Measurements from ENCODE around the gene PKNOX2. TPM values are rescaled to one million over a fixed set of nuclear protein-coding genes. Genes with fewer than 3 reads are reported as not detected.
A peak's percentile ranks its signal among the peaks of the same experiment; 100 is the strongest.

The PKNOX2 gene
- total and polyA plus RNA-seq, 4 experiments from 2014 or later, result not detected

DNA sequence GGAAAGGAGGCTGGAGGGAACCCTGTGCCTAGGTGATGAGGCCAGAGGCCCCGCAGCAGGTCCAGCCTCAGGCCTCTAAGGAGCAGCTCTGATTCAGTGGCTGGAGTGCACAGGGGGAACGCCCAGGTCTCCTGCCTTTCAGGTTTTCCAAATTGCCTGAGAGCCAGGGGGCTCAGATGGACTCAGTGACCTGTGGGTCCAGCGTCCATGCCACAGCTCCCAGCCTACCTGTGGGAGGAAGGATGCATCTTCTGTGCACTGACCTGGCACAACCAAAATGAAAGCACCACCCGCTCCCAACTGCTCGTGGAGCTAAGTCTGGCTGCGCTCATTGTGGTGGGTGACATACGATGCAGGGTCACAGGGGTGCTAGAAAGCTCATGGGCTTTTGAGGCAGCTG is 248.7 kb downstream of the PKNOX2 start:
- no peaks in the 10 kb centered on the region for H3K4me1 ChIP-seq (ENCODE audit: insufficient read depth, low read length)
- intact Hi-C loops (cut with micrococcal nuclease), result no loop called here
- H3K27me3 ChIP-seq (ENCODE audit: insufficient read depth, low read length), result no peaks in the 10 kb centered on the region
- CTCF ChIA-PET (ENCODE audit: partially characterized antibody), result interaction anchor here (0.9 to 3.7 kb wide), 2 partner anchors 9 to 17 kb away, joined by 3 to 19 read pairs; no protein-coding TSS in a partner anchor
- Mint-ChIP-seq H3K27ac (no peak overlapping the region), H3K27me3 (peaks cover 7 to 11% of the 10 kb centered on the region in 2 donors), H3K4me1 (no peaks in the 10 kb centered on the region), H3K36me3 (no peaks in the 10 kb centered on the region), H3K4me3 (no peak overlapping the region), H3K9me3 (no peaks in the 10 kb centered on the region)
- POLR2A ChIA-PET (ENCODE audit: partially characterized antibody), result no interaction called here
- no peak overlapping the region for H3K27ac ChIP-seq (ENCODE audit: low read depth, low read length)
- no peaks in the 10 kb centered on the region for H3K36me3 ChIP-seq (ENCODE audit: insufficient read depth, low read length)
- H3K4me3 ChIP-seq (ENCODE audit: low read length in 2 of 2), result no peak overlapping the region
- no peaks in the 10 kb centered on the region for H3K9me3 ChIP-seq (ENCODE audit: control insufficient read depth in 1 of 2, low read length in 2 of 2)
- DNase-seq, result no peak

DNA sequence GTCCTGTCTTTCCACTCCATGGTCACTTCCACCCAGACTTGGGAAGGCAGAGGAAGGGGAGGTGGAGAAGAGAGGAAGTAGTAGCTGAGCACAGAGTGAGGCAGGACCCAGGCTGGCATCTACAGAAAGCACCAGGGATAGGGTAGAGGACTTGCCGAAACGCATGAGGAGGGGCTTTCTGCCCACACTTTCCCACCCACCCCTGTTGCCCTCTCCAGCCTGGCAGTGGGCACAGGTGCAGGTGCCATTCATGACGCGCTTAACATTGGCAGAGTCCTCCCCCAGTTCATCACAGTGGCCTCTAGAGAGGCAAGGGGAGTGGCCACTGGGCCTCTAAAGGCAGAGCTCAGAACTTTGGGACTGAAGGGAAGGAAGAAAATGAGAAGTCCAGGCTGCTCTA is 249.6 kb downstream of the PKNOX2 start:
- intact Hi-C loops (cut with micrococcal nuclease), result no loop called here
- Mint-ChIP-seq H3K27ac (no peak overlapping the region), H3K4me1 (no peaks in the 10 kb centered on the region), H3K27me3 (peaks cover 5 to 11% of the 10 kb centered on the region in 2 donors), H3K4me3 (no peak overlapping the region), H3K36me3 (no peaks in the 10 kb centered on the region), H3K9me3 (no peaks in the 10 kb centered on the region)
- H3K9me3 ChIP-seq (ENCODE audit: control insufficient read depth in 1 of 2, low read length in 2 of 2), result no peaks in the 10 kb centered on the region
- ChIA-PET CTCF (ENCODE audit: partially characterized antibody) (interaction anchor here (0.9 to 3.7 kb wide), 4 partner anchors 9 to 16 kb away, joined by 3 to 19 read pairs (median 5); no protein-coding TSS in a partner anchor), POLR2A (ENCODE audit: partially characterized antibody) (no interaction called here)
- H3K27me3 ChIP-seq (ENCODE audit: insufficient read depth, low read length), result no peaks in the 10 kb centered on the region
- no peaks in the 10 kb centered on the region for H3K4me1 ChIP-seq (ENCODE audit: insufficient read depth, low read length)
- no peak overlapping the region for H3K4me3 ChIP-seq (ENCODE audit: low read length in 2 of 2)
- H3K27ac ChIP-seq (ENCODE audit: low read depth, low read length), result no peak overlapping the region
- H3K36me3 ChIP-seq (ENCODE audit: insufficient read depth, low read length), result no peaks in the 10 kb centered on the region
- DNase-seq, result no peak

DNA sequence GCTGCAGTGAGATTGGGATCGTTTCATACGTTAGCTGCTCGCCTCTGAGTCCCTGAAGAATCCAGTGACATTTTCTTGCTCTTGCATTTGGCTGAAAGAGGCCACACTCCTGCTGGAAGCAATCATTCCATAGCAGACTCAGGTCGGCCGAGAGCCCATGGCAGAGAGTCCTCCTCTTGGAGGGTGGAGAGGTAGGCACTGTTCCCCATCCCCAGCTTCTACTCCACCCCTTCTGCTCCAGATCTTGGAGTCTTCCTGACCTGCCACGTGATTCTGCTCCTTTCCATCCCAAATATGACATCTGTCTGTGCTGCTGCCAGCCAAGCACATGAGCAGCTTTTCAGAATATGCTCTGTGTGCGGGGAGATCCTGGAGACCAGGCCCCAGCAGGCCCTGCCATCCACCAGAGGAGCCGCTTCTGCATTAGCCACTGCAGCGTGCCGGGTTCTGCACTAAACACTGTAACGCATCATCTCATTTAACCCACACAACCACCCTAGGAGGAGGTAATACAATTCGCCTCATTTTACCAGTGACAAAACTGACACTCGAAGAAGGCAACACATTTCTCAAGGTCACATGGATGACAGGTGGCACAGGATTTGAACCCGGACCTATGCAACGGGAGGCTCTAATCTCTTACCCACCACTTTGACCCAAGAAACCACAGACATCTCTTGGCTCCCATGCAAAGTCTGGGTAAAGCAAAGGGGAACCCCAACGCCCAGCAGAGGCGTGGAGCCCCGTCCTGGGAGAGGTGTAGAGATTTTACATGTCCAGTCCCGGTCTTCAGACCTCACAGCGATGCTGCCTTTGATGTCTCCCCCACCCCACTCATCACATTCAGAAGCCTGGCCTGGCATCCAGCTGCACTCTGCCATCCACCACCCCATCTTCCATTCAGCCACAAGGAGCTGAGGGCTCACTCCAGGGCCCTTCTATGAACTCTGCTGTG is 252.7 kb downstream of the PKNOX2 start:
- Mint-ChIP-seq H3K4me1 (no peaks in the 10 kb centered on the region), H3K4me3 (no peak overlapping the region), H3K9me3 (no peaks in the 10 kb centered on the region), H3K27me3 (peaks cover 2 to 3% of the 10 kb centered on the region in 2 donors), H3K27ac (peak overlapping the region in 1 of 7 donors; percentile 48), H3K36me3 (no peaks in the 10 kb centered on the region)
- no peaks in the 10 kb centered on the region for H3K9me3 ChIP-seq (ENCODE audit: control insufficient read depth in 1 of 2, low read length in 2 of 2)
- H3K4me3 ChIP-seq (ENCODE audit: low read length in 2 of 2), result no peak overlapping the region
- H3K27ac ChIP-seq (ENCODE audit: low read depth, low read length), result no peak overlapping the region
- no peaks in the 10 kb centered on the region for H3K27me3 ChIP-seq (ENCODE audit: insufficient read depth, low read length)
- H3K36me3 ChIP-seq (ENCODE audit: insufficient read depth, low read length), result no peaks in the 10 kb centered on the region
- ChIA-PET CTCF (ENCODE audit: partially characterized antibody) (interaction anchor here (1.3 to 1.4 kb wide), 2 partner anchors 10 to 23 kb away, joined by 3 read pairs; no protein-coding TSS in a partner anchor), POLR2A (ENCODE audit: partially characterized antibody) (no interaction called here)
- DNase-seq, result no peak
- H3K4me1 ChIP-seq (ENCODE audit: insufficient read depth, low read length), result no peaks in the 10 kb centered on the region
- intact Hi-C loops (cut with micrococcal nuclease), result no loop called here

DNA sequence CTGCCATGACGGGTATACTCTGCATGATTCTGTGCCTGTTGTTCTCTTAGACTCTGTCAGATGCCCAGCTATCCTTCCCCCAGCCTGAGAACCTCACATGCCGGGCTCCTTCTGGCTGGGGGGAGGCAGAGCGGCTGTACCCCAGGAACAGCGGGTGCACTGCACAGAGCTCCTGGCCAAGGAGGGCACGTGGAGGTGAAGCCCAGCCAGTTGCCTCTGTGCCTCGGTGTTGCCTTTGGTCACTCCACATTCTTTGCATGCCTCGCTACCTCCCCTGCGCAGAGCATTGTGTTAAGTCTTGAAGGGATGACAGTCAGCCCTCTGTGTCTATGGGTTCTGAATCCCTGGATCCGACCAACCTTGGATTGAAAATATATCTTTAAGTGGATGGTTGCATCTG is 253.8 kb downstream of the PKNOX2 start:
- intact Hi-C loops (cut with micrococcal nuclease), result no loop called here
- Histone ChIP-seq H3K9me3 (ENCODE audit: control insufficient read depth in 1 of 2, low read length in 2 of 2) (no peaks in the 10 kb centered on the region), H3K27me3 (ENCODE audit: insufficient read depth, low read length) (no peaks in the 10 kb centered on the region), H3K36me3 (ENCODE audit: insufficient read depth, low read length) (no peaks in the 10 kb centered on the region), H3K4me3 (ENCODE audit: low read length in 2 of 2) (no peak overlapping the region), H3K4me1 (ENCODE audit: insufficient read depth, low read length) (no peaks in the 10 kb centered on the region), H3K27ac (ENCODE audit: low read depth, low read length) (no peak overlapping the region)
- H3K4me3 Mint-ChIP-seq, result no peak overlapping the region
- no peaks in the 10 kb centered on the region for H3K9me3 Mint-ChIP-seq
- peaks cover 0 to 3% (median under 1%) of the 10 kb centered on the region in 4 donors for H3K4me1 Mint-ChIP-seq
- ChIA-PET POLR2A (ENCODE audit: partially characterized antibody) (no interaction called here), CTCF (ENCODE audit: partially characterized antibody) (interaction anchor here (1.3 to 1.4 kb wide), 2 partner anchors 9 to 22 kb away, joined by 3 read pairs; no protein-coding TSS in a partner anchor)
- H3K36me3 Mint-ChIP-seq, result no peaks in the 10 kb centered on the region
- H3K27ac Mint-ChIP-seq, result no peak overlapping the region
- peaks cover 2 to 3% of the 10 kb centered on the region in 2 donors for H3K27me3 Mint-ChIP-seq
- no peak for DNase-seq

DNA sequence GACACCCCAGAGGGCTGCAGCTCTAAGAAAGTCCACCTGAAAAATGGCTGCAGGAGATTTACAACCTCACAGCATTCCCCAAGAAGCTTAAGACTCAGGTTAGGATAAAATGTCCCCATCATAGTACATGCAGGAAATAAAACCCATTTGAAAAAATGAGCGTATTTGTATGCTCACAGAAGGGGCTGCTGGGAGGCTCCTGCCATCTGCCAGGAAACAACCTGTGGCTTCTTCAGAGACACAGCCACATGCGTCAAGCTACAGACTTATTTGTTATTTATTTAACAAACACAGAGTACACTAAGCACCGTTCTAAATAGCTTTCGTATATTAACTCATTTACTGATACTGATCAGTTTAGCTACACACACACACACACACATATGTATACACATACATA is 258.1 kb downstream of the PKNOX2 start:
- H3K27me3 ChIP-seq (ENCODE audit: insufficient read depth, low read length), result no peaks in the 10 kb centered on the region
- Mint-ChIP-seq H3K4me3 (no peak overlapping the region), H3K36me3 (no peaks in the 10 kb centered on the region), H3K9me3 (no peaks in the 10 kb centered on the region), H3K27ac (no peak overlapping the region), H3K4me1 (peaks cover 0 to 4% (median under 1%) of the 10 kb centered on the region in 4 donors), H3K27me3 (peaks cover 6 to 9% of the 10 kb centered on the region in 2 donors)
- no peaks in the 10 kb centered on the region for H3K36me3 ChIP-seq (ENCODE audit: insufficient read depth, low read length)
- intact Hi-C loops (cut with micrococcal nuclease), result no loop called here
- CTCF ChIA-PET (ENCODE audit: partially characterized antibody), result interaction anchor here (0.9 to 1.7 kb wide), 5 partner anchors 8 to 30 kb away, joined by 3 to 6 read pairs (median 3); no protein-coding TSS in a partner anchor
- no peak overlapping the region for H3K4me3 ChIP-seq (ENCODE audit: low read length in 2 of 2)
- H3K27ac ChIP-seq (ENCODE audit: low read depth, low read length), result no peak overlapping the region
- H3K4me1 ChIP-seq (ENCODE audit: insufficient read depth, low read length), result no peaks in the 10 kb centered on the region
- no peaks in the 10 kb centered on the region for H3K9me3 ChIP-seq (ENCODE audit: control insufficient read depth in 1 of 2, low read length in 2 of 2)
- POLR2A ChIA-PET (ENCODE audit: partially characterized antibody), result no interaction called here
- DNase-seq, result no peak

DNA sequence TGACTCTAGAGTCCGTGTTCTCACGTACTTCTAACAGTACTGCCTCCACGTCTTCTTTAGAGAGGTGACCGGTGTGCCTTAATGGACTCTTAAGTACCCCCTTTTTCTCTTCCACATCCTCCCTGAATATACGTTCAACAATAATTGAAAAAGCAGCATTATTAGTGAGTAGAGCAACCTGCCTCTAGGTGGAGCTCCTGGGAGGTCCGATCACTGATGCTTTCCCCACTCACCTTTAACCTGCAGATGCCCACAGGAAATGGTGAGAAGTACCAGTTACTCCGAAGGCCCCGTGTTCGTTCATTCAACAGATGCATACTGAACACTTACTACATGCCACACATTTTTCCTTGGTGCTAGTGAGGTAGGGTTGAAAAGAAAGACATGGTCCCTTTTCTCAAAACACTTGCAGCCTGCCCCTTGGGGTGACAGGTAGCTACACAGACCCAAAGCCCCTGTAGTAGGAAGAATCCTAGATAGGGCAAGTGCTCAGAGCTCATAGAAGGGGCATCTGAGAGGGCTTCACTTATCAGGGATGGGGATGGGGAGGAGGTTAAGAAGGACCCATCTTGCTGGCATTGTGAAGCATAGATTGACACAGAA is 258.8 kb downstream of the PKNOX2 start:
- CTCF ChIA-PET (ENCODE audit: partially characterized antibody), result interaction anchor here (0.9 to 1.7 kb wide), 5 partner anchors 9 to 30 kb away, joined by 3 to 6 read pairs (median 4); no protein-coding TSS in a partner anchor
- H3K4me1 Mint-ChIP-seq, result peaks cover 0 to 4% (median under 1%) of the 10 kb centered on the region in 4 donors
- no peak overlapping the region for H3K4me3 ChIP-seq (ENCODE audit: low read length in 2 of 2)
- no peaks in the 10 kb centered on the region for H3K9me3 Mint-ChIP-seq
- H3K36me3 ChIP-seq (ENCODE audit: insufficient read depth, low read length), result no peaks in the 10 kb centered on the region
- H3K27ac ChIP-seq (ENCODE audit: low read depth, low read length), result no peak overlapping the region
- peak in 1 of 5 donors; percentile 6 for DNase-seq
- H3K9me3 ChIP-seq (ENCODE audit: control insufficient read depth in 1 of 2, low read length in 2 of 2), result no peaks in the 10 kb centered on the region
- POLR2A ChIA-PET (ENCODE audit: partially characterized antibody), result no interaction called here
- no peak overlapping the region for H3K4me3 Mint-ChIP-seq
- no peaks in the 10 kb centered on the region for H3K36me3 Mint-ChIP-seq
- H3K27ac Mint-ChIP-seq, result no peak overlapping the region
- H3K27me3 ChIP-seq (ENCODE audit: insufficient read depth, low read length), result no peaks in the 10 kb centered on the region
- no peaks in the 10 kb centered on the region for H3K4me1 ChIP-seq (ENCODE audit: insufficient read depth, low read length)
- intact Hi-C loops (cut with micrococcal nuclease), result no loop called here
- H3K27me3 Mint-ChIP-seq, result peaks cover 3 to 13% of the 10 kb centered on the region in 2 donors

DNA sequence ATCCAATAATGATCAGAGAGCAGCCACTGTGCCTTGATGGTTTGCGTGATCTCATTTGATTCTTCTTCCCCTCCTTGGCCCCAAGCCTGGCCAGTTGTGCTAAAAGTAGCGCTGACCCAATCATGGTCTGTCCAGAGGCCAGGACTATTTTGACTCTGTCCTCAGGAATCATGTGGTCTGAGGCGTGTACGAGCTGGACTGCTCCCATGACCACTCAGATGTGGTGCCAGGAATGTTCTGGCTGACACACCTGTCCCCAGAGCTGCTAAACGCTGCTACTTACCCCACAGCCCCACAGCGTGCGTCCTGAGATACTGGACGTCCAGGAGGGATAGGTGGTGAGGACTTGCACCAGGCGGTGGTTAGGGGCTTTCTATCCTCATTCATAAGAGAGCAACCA is 261.1 kb downstream of the PKNOX2 start:
- intact Hi-C loops (cut with micrococcal nuclease), result no loop called here
- no peak overlapping the region for H3K4me3 Mint-ChIP-seq

More for the DNA sequence above, 261.1 kb downstream of the PKNOX2 start:
- ChIA-PET POLR2A (ENCODE audit: partially characterized antibody) (no interaction called here), CTCF (ENCODE audit: partially characterized antibody) (interaction anchor here (0.9 to 1.6 kb wide), 2 partner anchors 18 to 22 kb away, joined by 3 to 4 read pairs; no protein-coding TSS in a partner anchor)
- H3K27me3 ChIP-seq (ENCODE audit: insufficient read depth, low read length), result no peaks in the 10 kb centered on the region
- Mint-ChIP-seq H3K4me1 (peaks cover 0 to 4% (median 2%) of the 10 kb centered on the region in 4 donors), H3K36me3 (no peaks in the 10 kb centered on the region), H3K9me3 (peaks cover 0 to 4% (median 0%) of the 10 kb centered on the region in 8 donors), H3K27me3 (peaks cover 3 to 16% of the 10 kb centered on the region in 2 donors), H3K27ac (no peak overlapping the region)
- no peaks in the 10 kb centered on the region for H3K4me1 ChIP-seq (ENCODE audit: insufficient read depth, low read length)
- no peak overlapping the region for H3K4me3 ChIP-seq (ENCODE audit: low read length in 2 of 2)
- DNase-seq, result no peak
- H3K36me3 ChIP-seq (ENCODE audit: insufficient read depth, low read length), result no peaks in the 10 kb centered on the region
- H3K9me3 ChIP-seq (ENCODE audit: control insufficient read depth in 1 of 2, low read length in 2 of 2), result no peaks in the 10 kb centered on the region
- no peak overlapping the region for H3K27ac ChIP-seq (ENCODE audit: low read depth, low read length)

Data from CD4-positive, alpha-beta memory T cell (primary cell).